ENCODE measurements around the gene MEI1.

MEI1 gene

DNA sequence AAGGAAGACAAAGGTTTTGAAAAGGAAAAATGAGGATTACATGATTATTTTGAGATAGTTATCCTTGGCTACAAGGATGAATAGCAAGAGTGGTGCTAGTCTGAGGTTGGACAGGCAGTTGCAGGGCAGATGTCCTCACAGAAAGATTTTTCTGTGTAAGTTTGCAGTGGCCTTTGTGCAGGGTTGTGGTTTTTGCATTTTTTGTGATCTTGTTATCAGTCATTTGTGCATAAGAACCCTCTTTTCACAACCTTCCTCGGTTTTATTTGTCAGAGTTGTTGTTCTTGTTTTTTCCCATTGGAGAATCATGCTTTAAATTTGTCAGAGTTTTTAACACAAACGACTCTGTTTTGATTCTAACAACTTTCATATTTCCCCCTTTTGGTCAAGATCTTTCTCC lies 102.6 kb downstream of the MEI1 start:
- no peak for DNase-seq (ENCODE audit: extremely low read depth, low read depth)
- TF ChIP-seq, protein P1, sequence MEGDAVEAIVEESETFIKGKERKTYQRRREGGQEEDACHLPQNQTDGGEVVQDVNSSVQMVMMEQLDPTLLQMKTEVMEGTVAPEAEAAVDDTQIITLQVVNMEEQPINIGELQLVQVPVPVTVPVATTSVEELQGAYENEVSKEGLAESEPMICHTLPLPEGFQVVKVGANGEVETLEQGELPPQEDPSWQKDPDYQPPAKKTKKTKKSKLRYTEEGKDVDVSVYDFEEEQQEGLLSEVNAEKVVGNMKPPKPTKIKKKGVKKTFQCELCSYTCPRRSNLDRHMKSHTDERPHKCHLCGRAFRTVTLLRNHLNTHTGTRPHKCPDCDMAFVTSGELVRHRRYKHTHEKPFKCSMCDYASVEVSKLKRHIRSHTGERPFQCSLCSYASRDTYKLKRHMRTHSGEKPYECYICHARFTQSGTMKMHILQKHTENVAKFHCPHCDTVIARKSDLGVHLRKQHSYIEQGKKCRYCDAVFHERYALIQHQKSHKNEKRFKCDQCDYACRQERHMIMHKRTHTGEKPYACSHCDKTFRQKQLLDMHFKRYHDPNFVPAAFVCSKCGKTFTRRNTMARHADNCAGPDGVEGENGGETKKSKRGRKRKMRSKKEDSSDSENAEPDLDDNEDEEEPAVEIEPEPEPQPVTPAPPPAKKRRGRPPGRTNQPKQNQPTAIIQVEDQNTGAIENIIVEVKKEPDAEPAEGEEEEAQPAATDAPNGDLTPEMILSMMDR (IDR thresholded peaks at IDR 0.05; ENCODE audit: low read depth, low read length), result no peak

DNA sequence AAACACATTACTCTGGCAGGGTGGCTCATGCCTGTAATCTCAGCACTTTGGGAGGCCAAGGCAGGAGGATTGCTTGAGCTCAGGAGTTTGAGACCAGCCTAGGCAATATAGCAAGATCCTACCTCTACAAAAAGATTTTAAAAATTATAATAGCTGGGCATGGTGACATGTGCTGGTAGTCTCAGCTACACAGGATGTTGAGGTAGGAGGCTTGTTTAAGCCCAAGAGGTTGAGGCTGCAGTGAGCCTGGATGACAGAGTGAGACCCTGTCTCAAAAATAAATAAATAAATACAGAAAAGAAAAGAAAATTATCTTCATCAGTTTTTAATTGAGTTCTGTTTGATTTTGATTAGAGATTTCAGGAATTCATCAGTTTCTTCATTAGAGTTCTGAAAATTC lies 106.3 kb downstream of the MEI1 start:
- no peak for DNase-seq (ENCODE audit: extremely low read depth, low read depth)
- TF ChIP-seq, protein P1 (IDR thresholded peaks at IDR 0.05; ENCODE audit: low read depth, low read length), result no peak

DNA sequence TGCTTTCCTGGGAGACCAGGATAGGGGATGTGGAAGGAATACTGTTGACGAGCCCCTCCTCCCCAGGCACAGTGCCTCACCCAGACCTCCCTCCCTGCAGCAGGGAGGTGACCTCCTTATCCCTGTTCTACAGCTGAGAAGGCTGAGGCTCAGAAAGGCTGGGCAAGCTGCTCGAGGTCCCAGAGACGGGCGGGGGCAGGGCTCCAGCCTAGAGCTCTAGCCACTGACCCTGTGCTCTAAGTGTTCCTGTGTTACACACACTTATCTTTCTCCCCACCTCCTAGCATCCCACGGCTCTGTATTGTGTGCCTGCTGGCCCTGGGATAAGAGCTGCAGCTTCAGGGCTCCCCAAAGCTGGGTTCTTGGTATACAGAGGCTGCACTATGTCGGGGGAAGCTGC lies 109.1 kb downstream of the MEI1 start:
- TF ChIP-seq, protein P1 (IDR thresholded peaks at IDR 0.05; ENCODE audit: low read depth, low read length), result no peak
- no peak for DNase-seq (ENCODE audit: extremely low read depth, low read depth)

DNA sequence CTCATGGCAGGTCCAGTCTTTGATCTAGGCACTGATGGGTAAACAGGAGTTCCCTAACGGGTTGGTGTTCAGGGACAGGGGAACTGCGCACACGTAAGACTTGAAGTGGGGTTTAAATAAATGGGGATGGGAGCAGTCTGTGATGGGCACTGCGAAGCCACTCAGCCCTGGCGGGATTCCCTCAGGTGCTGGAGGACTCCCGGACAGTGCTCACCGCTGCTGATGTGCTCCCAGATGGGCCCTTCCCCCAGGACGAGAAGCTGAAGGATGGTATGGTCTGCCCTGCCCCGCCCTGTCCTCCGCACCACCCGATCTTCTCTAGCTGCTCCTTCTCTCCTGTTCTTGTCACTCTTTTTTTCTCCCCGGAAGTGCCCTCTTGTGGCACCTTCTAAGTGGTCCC lies 110.7 kb downstream of the MEI1 start:
- TF ChIP-seq, protein P1 (IDR thresholded peaks at IDR 0.05; ENCODE audit: low read depth, low read length), result no peak

DNA sequence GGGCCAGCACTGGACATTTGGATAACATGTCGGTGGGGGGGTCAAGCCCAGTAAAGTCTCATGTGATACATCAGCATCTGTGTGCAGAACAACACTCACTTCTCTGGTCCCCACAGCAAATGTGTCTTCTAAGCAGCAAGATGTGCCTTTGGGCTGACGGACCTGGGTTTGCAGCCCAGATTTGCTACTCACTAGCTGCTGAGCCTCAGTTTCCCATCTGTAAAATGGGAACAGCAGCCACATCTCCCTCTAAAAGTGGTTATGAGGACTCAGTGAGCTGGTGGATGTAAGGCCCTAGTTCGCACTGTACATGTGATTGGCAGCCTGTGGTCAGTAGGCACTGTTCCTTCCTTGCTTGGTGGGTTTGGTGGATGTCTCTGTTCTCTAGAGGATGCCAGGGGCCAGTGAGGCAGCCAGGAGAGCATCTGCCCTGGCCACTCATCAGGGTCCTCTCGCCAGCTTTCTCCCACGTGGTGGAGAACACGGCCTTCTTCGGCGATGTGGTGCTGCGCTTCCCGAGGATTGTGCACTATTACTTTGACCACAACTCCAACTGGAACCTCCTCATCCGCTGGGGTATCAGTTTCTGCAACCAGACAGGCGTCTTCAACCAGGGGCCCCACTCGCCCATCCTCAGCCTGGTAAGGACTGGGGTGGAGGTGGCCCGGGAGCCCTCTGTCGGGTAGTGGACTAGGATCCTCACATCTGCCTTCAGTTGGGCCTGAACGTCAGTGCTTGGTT lies 113.7 kb downstream of the MEI1 start:
- TF ChIP-seq, protein P1 (IDR thresholded peaks at IDR 0.05; ENCODE audit: low read depth, low read length), result no peak
- no peak for DNase-seq (ENCODE audit: extremely low read depth, low read depth)

More for the DNA sequence above, 110.7 kb downstream of the MEI1 start:
- no peak for DNase-seq (ENCODE audit: extremely low read depth, low read depth)

DNA sequence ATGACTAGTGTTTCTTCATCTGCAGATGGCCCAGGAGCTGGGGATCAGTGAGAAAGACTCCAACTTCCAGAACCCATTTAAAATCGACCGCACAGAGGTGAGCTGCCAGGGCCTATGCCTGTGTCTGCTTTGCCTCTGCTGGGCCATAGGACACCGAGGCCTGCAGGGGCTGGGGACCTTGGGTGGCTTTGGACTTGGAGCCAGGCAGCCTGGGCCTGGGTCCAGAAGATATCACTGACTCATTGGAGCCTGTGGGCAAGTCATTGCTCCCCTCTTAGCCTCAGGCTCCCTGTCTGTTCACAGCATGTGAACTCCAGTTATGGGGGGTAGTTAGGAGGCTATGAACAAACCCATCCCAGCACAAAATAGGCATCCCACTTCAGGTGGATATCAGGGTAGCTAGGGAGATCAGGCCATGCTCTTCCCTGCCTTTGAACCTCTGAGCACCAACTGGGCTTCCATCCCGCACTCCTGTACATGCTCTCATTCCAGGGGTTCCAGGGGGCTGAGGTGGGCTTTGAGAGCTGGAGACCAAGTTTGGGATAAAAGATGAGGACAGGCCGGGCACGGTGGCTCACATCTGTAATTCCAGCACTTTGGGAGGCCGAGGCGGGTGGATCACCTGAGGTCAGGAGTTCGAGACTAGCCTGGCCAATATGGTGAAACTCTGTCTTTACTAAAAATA lies 114.6 kb downstream of the MEI1 start:
- DNase-seq (ENCODE audit: extremely low read depth, low read depth), result no peak
- TF ChIP-seq, protein P1 (IDR thresholded peaks at IDR 0.05; ENCODE audit: low read depth, low read length), result no peak

DNA sequence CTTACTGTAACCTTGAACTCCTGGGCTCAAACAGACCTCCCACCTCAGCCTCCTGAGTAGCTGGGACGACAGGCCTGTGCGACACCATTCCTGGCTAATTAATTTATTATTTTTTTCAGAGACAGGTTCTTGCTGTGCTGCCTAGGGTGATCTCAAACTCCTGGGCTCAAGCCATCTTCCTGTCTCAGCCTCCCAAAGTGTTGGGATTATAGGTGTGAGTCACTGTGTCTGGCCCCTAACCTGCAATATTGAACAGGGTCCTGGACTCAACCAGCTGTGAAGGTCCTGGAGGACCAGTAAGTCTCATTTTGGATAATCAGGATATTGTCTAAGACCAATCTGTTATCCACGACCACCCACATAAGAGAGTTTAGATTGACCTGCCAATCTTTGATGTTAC lies 116.4 kb downstream of the MEI1 start:
- DNase-seq (ENCODE audit: extremely low read depth, low read depth), result no peak
- TF ChIP-seq, protein P1 (IDR thresholded peaks at IDR 0.05; ENCODE audit: low read depth, low read length), result no peak

All from AG09319 (cell line).